Fibroblast of skin of left quadriceps (primary cell): ENCODE measurements around the gene SMARCA2.
"Not testable (repeated sequence)": the region's sequence is repeated elsewhere in the genome, so short reads cannot be mapped to it uniquely, and the experiment has no call there.

Experiments used
- DNase-seq, 2 experiments: peaks; one replicate each; pipeline ENCODE4 v3.0.0-alpha.2; 2013; ENCODE audit warnings: low read depth in 2 of 2

SMARCA2 gene

GRCh38 chr9:2140600-2141223, 125.6 kb downstream of the SMARCA2 start:
- no peak for DNase-seq

DNA sequence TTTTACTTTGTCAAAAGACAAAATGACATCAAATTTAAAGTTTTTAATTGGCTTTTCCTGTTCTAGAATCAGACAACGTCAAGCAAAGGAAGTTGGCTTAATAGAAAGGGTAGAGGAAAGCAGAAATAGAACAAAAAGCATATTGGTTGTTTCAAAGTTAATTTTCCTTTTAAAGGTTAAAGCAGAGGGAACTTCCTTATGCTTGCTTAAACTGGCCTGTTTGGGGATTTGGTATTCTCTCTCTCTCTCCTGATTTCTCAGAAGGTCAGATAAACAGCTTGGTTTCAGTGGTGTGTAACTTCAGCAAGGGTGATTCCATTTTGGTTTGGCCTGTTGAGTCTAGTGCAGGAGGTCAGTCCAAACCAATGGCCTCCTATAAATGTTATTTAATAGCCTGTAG, 127.1 kb downstream of the SMARCA2 start:
- no peak for DNase-seq

GRCh38 chr9:2144619-2145018, 129.5 kb downstream of the SMARCA2 start:
- DNase-seq: no peak

DNA sequence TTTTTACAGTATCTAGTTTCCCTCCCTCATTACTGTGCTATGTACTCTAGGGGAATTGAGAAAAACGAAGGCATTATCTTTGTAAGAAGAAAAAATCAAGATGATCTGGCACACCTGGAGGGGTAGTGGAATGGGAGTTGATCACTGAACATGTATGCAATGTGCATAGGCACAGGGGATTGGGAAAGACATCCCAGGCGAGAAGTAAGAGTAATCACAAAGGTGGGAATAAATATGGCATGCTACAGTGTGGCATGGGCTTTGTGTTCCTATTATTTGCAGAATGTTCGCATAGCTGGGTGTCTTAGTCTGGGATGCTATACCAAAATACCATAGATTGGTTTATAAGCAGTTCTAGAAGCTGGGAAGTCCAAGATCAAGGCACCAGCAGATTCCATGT, 130.6 kb downstream of the SMARCA2 start:
- DNase-seq: no peak

DNA sequence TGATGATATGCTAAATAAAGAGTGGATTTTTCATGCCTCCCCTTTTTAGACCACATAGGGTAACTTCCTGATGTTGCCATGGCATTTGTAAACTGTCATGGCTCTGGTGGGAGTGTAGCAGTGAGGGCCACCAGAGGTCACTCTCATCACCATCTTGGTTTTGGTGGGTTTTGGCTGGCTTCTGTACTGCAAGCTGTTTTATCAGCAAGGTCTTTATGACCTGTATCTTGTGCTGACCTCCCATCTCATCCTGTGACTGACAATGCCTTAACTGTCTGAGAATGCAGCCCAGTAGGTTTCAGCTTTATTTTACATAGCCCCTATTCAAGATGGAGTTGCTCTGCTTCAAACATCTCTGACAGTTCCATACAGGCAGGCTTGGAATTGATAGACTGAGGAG, 131.6 kb downstream of the SMARCA2 start:
- not testable (repeated sequence) for DNase-seq

DNA sequence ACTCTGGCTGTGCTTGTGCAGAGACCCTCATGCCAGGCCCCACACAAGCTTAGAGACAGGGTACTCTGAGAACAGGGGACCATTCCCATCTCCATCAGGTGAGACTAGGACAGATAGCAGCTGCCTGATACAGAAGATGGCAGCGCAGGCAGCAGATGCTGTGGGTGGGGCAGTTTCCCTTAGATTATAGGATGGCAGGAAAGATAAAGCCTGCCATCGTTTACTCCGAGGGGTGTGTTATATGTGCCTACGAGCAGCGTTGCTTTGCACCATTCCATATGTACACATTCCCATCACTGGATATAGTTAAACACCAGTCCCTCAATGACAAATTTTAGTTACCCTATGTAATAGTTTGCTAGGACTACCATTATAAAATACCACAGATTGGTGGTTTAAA, 135.2 kb downstream of the SMARCA2 start:
- DNase-seq: no peak

GRCh38 chr9:2151171-2151570, 136.0 kb downstream of the SMARCA2 start:
- DNase-seq: no peak

DNA sequence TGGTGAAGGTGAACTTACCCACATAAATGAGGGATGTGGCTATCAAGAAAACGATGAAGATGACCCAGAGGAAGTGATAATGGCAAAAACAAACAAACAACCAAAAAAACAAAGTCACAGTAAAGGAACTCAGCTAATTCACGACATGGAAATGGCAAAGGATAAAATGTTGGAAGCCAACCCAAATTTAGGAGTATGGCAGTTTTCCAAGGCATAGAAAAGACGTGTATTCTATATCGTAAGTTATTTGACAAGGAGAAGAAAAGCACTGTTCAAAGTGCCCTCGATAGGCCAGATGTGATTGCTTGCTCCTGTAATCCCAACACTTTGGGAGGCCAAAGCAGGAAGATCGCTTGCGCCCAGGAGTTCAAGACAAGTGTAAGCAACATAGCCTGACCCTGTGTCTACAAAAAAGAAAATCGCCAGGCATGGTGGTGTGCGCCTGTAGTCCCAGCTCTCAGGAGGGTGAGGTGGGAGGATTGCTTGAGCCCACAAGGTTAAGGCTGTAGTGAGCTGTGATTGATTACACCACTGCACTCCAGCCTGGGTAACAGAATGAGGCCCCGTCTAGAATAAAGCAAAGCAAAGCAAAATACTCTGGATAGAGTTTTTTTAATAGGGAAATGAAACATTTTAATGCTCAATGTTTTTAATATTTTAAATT, 138.0 kb downstream of the SMARCA2 start:
- DNase-seq: no peak

- no peak for DNase-seq
Observed at GRCh38 chr9:2153630-2154217, 138.6 kb downstream of the SMARCA2 start.

- DNase-seq: no peak
Observed at GRCh38 chr9:2154731-2155130, 139.6 kb downstream of the SMARCA2 start.

DNA sequence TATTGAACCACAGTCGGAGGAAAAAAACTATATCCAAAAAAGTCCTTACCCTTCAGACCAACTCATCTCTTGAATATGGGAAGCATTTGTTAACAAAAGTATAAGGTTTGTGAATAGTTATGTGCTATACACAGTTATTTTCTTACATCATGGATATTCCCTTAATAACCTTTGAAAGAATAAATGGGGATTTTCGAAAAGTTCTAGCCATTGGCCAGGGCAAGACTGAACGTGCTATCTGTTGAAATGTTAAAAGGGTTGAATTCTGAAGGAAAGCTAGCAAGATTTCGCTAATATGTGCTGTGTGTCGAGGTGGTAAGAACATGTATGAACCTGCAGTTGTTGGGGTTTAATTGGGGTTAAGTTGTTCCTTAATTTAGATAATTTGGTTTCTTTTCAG, 140.8 kb downstream of the SMARCA2 start:
- no peak for DNase-seq

GRCh38 chr9:2157277-2158110, 142.3 kb downstream of the SMARCA2 start:
- peak in 1 of 2 experiments; percentile 28 for DNase-seq

- DNase-seq: peak; percentile 58 to 60
Observed at GRCh38 chr9:2158111-2158610, 143.0 kb downstream of the SMARCA2 start.

DNA sequence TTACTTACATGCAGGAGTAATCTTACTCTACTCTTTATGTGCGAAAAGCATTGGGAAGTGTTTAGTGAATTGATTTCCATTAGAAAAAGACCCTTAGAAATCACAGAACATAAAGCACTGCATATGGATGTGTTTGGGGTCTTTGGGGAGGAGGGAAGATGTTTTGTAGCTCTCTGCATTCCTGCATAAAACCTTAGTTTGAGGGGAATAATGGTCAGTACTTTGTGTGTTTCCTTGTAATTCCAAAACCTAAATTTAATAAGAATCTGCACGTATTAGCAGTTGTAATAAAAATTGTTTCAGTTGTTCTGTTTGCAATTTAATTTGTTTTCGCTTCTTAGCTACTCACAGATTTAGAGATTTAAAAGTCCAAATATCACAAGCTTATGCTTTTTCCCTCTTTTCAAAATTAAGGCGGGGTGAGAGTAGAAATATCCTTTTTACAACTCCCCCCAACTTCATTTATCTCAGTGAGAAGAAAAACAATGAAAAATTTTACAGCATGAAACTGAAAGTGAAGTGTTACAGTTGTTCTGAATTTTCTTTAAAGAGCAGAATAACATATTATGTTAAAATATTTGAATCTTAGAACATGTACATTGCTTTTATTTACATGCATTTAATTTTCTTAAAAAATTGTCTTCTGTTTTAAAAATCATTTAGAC, 143.8 kb downstream of the SMARCA2 start:
- DNase-seq: no peak

DNA sequence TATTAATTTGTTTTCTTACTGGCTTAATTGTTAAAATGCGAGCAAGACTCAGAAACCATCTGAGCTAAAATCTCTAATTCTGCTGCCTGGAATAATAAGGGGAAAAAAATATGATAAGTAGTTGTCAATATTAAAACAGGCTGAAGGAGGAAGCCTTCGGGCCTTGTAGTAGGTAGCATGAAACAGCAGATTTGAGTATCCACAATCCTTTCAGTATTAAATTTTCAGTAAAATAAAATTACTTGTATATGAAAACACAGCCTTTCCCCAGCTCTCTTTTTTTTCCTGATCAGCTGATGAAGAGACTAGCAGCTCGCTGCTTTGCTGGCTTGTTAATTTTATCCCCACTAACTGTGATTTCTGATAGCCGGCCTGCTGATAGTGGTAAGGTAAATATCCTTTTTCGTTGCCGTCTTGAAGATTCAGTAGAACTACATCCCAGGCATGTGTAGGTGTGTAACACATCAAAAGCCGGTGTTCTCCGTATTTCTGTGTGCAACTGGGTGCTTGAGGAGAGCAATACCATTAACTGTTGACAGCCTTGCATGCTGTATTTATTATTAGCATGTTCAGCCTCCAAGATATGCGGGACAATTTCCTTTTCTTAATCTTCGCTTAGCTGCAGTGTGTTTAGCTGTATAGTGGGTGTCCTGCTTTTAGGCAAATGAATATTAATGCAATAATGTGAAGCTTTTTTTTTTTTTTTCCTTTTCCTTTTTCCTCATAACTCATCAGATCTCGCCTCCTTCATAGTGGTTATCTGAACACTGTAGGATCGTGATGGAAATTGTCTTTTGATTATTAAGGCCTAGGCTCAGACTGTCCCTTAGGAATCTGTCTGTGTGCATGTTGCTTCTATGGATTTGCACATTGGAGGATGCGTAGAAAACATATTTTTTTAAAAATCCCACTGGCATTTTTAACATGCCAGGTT, 144.6 kb downstream of the SMARCA2 start:
- no peak for DNase-seq

- no peak for DNase-seq
Observed at GRCh38 chr9:2161661-2162060, 146.5 kb downstream of the SMARCA2 start.

DNA sequence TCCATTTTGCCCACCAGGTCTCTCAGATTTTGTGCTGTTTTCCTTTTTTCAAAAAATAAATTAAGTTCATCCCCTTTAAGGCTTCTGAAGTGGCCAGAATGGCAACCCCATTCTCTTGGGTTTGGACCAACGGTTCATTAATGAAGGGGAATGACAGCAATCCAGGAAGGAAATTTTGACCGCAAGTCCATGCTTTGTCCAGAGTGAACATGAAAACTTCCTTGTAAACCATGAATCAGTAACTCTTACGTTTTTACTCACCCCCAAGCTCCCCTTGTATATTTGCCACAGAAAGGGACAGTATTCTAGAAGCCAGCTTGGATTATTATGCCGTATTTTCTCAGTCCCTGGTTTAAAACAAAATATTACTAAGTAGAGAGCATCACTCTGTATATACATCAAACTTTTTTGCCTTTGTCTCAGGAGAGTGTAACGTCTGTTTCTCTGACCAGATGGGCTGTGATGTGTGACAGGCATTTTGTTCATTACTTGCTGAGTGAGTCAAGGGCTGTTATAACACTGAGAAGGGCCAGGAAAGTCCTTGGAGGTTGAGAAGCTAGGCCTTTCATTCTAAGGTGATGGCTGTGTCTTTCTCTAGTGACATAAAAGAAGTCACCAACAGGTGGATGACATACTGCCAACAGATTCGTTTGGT, 148.2 kb downstream of the SMARCA2 start:
- DNase-seq: no peak

GRCh38 chr9:2164268-2164667, 149.1 kb downstream of the SMARCA2 start:
- no peak for DNase-seq

- no peak for DNase-seq
Observed at GRCh38 chr9:2166203-2166602, 151.1 kb downstream of the SMARCA2 start.

DNA sequence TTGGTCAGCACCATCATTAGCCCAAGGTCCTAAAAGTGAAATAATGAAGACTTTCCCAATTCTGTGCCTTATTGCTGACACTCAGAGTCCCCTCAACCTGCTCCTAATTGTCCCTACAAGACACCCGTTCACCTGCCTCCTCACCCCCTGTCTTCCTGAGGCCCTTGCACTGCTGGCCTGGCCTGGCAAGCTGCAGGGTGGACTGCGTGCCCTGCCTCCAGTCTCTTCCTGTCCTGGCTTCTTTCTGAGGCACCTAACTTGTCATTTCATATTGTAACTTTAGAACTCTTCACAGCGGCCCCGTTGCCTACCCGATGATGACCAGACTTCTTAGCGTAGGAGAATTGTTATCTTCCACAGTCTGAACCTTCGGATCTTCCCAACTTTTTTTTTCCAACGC, 153.9 kb downstream of the SMARCA2 start:
- DNase-seq: no peak
